HepG2 (cell line): ENCODE results near the gene ANKRD13D. TPM values are rescaled to one million over a fixed set of nuclear protein-coding genes. Genes with fewer than 3 reads are reported as not detected.

Experiments
- ATF1 ChIP-seq: IDR thresholded peaks from 2 replicates; pipeline ENCODE4 v1.6.1; 2016; ENCODE audit warnings: mild to moderate bottlenecking, control low read depth
- BCLAF1 ChIP-seq: fragments of 450-650 bp; IDR thresholded peaks from 2 replicates; pipeline ENCODE4 v1.6.1; 2017; ENCODE audit warnings: mild to moderate bottlenecking
- E2F1 ChIP-seq: sonication (generic); formaldehyde crosslinking; IDR thresholded peaks from 2 replicates; pipeline ENCODE4 v1.5.0; 2020; ENCODE audit warnings: missing genetic modification reagents
- FOXM1 ChIP-seq: sonication (generic); formaldehyde crosslinking; IDR thresholded peaks from 2 replicates; pipeline ENCODE4 v1.5.0; 2020; ENCODE audit warnings: missing genetic modification reagents
- GATAD2A ChIP-seq: IDR thresholded peaks from 2 replicates; pipeline ENCODE4 v1.6.1; 2016
- HMGXB4 ChIP-seq, 2 experiments: sonication (generic) in 1 of 2; formaldehyde crosslinking in 1 of 2; IDR thresholded peaks; 2 replicates each; pipeline versions ENCODE4 v1.4.0 to v1.6.1; 2018 to 2020; ENCODE audit warnings: missing genetic modification reagents in 2 of 2, borderline replicate concordance in 1 of 2, low read depth in 1 of 2, mild to moderate bottlenecking in 1 of 2, missing biosample characterization in 1 of 2
- MTA3 ChIP-seq: sonication (generic); formaldehyde crosslinking; IDR thresholded peaks from 2 replicates; pipeline ENCODE4 v1.4.0; 2020; ENCODE audit warnings: missing genetic modification reagents
- NCOA1 ChIP-seq: sonication (generic); formaldehyde crosslinking; IDR thresholded peaks from 2 replicates; pipeline ENCODE4 v1.9.0; 2021; ENCODE audit warnings: missing genetic modification reagents
- RCOR2 ChIP-seq: IDR thresholded peaks from 2 replicates; pipeline ENCODE4 v1.6.1; 2016; ENCODE audit warnings: missing biosample characterization, missing genetic modification reagents
- RXRA ChIP-seq: sonication (generic); formaldehyde crosslinking; IDR thresholded peaks from 2 replicates; pipeline ENCODE4 v1.5.1; 2020; ENCODE audit warnings: missing genetic modification reagents
- SNAI1 ChIP-seq: sonication (generic); formaldehyde crosslinking; IDR thresholded peaks from 2 replicates; pipeline ENCODE4 v1.5.0; 2020; ENCODE audit warnings: mild to moderate bottlenecking, missing genetic modification reagents, borderline replicate concordance
- ZNF230 ChIP-seq: sonication (generic); formaldehyde crosslinking; IDR thresholded peaks from 2 replicates; pipeline ENCODE4 v1.4.0; 2020; ENCODE audit warnings: mild to moderate bottlenecking, missing genetic modification reagents
- ZNF274 ChIP-seq: sonication (generic); formaldehyde crosslinking; IDR thresholded peaks from 2 replicates; pipeline ENCODE4 v1.5.1; 2020; ENCODE audit warnings: mild to moderate bottlenecking, missing genetic modification reagents
- ZNF432 ChIP-seq: sonication (generic); formaldehyde crosslinking; IDR thresholded peaks from 2 replicates; pipeline ENCODE4 v1.5.0; 2020; ENCODE audit warnings: missing genetic modification reagents, mild to moderate bottlenecking, borderline replicate concordance
- ZNF841 ChIP-seq: sonication (generic); formaldehyde crosslinking; IDR thresholded peaks from 2 replicates; pipeline ENCODE4 v1.8.1; 2023; ENCODE audit warnings: missing genetic modification reagents, borderline replicate concordance
- polyA plus RNA-seq, 8 experiments: library from polyadenylated mRNA; depleted of rRNA in 3 of 8; stranded (reverse) in 7 of 8; unstranded in 1 of 8; fragments of >200 nt; fragmentation: Illumina TruSeq in 4 of 8; extraction: Trizol in 4 of 8; gene quantifications; 2 replicates each; pipeline versions ENCODE4 v1.2.1 to v1.2.3, GENCODE V29; 2011 to 2016; ENCODE audit warnings: low read depth in 4 of 8, missing spikeins in 1 of 8, mixed read lengths in 1 of 8; ENCODE audit not compliant: insufficient read depth in 1 of 8
- total RNA-seq, 5 experiments: library from RNA; depleted of rRNA; stranded (reverse); fragments of >200 nt; fragmentation: Illumina TruSeq; extraction: Trizol; gene quantifications; 2 replicates each; pipeline ENCODE4 v1.2.3, GENCODE V29; 2016; ENCODE audit warnings: low read depth in 1 of 5
- TF ChIP-seq, protein P1 (sequence below): sonication (generic); formaldehyde crosslinking; IDR thresholded peaks from 2 replicates; pipeline ENCODE4; 2020; ENCODE audit warnings: missing genetic modification reagents, mild to moderate bottlenecking, borderline replicate concordance
- TF ChIP-seq, protein P2 (sequence below): conservative IDR thresholded peaks from 2 replicates; pipeline ENCODE4 v1.6.1; 2018; ENCODE audit warnings: missing genetic modification reagents

ANKRD13D gene
- total and polyA plus RNA-seq, 2 of the 13 experiments (the other 11 are each of a cell fraction or from before 2014, with no cell fraction given), result 18.6 to 27.3 TPM

DNA sequence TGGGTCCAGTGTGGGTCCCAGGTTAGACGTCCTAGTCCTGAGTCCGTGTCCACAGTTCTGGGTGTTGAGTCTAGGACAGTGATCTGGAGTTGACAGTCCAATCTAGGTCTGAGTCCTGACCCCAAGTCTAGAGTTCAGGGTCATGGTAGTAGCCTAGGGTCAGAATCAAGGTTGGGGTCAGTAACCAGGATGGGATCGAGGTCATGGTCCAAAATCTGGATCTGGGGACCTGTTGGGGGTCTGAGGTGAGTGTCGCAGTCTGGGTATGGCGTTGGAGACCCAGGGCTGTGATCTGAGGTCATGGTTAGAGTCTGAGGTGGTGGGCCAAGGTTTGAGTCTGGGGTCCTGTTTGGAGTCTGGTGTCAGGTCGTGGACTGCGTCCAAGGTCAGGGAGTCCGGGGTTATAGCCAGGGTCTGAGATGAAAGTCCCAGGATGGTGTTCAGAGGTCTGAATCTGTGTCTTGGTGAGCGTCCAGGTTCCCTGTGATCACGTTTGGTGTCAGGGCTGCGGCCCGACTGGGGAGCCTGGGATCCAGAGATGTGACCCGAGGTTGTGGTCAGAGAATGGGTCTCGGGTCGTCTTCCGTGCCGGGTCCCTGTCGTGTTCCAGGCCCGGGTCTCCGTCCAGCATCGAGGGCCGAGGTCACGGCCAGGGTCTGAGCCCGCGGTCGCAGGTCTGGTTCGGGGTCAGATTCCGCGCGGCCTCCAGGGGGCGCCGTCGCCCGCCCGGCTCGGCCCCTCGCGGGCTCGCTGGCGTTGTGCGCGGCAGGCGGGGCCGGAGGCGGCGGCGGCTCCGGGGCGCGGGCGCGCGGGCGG, 23.3 kb upstream of the ANKRD13D start (continued):
- TF ChIP-seq, protein P1, sequence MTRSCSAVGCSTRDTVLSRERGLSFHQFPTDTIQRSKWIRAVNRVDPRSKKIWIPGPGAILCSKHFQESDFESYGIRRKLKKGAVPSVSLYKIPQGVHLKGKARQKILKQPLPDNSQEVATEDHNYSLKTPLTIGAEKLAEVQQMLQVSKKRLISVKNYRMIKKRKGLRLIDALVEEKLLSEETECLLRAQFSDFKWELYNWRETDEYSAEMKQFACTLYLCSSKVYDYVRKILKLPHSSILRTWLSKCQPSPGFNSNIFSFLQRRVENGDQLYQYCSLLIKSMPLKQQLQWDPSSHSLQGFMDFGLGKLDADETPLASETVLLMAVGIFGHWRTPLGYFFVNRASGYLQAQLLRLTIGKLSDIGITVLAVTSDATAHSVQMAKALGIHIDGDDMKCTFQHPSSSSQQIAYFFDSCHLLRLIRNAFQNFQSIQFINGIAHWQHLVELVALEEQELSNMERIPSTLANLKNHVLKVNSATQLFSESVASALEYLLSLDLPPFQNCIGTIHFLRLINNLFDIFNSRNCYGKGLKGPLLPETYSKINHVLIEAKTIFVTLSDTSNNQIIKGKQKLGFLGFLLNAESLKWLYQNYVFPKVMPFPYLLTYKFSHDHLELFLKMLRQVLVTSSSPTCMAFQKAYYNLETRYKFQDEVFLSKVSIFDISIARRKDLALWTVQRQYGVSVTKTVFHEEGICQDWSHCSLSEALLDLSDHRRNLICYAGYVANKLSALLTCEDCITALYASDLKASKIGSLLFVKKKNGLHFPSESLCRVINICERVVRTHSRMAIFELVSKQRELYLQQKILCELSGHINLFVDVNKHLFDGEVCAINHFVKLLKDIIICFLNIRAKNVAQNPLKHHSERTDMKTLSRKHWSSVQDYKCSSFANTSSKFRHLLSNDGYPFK (CRISPR knock-in tag), result 0 out of 2 replicates have a peak, but pooled peaks have one; percentile 27
- TF ChIP-seq MTA3 (CRISPR knock-in tag) (no peak), ATF1 (CRISPR knock-in tag) (no peak), NCOA1 (no peak), ZNF230 (CRISPR knock-in tag) (no peak), BCLAF1 (no peak), ZNF432 (CRISPR knock-in tag) (no peak), SNAI1 (CRISPR knock-in tag) (no peak), FOXM1 (no peak), E2F1 (CRISPR knock-in tag) (no peak), RCOR2 (CRISPR knock-in tag) (no peak), RXRA (CRISPR knock-in tag) (no peak; the same call in none of the 2 replicates), ZNF841 (CRISPR knock-in tag) (no peak), ZNF274 (CRISPR knock-in tag) (no peak), GATAD2A (0 out of 2 replicates have a peak, but pooled peaks have one; percentile 25), HMGXB4 (CRISPR knock-in tag; IDR thresholded peaks at IDR 0.05; ENCODE audit: borderline replicate concordance in 1 of 2, low read depth in 1 of 2) (peak; percentile 66 to 80; a peak in 2 of 4 replicates)
- TF ChIP-seq, protein P2, sequence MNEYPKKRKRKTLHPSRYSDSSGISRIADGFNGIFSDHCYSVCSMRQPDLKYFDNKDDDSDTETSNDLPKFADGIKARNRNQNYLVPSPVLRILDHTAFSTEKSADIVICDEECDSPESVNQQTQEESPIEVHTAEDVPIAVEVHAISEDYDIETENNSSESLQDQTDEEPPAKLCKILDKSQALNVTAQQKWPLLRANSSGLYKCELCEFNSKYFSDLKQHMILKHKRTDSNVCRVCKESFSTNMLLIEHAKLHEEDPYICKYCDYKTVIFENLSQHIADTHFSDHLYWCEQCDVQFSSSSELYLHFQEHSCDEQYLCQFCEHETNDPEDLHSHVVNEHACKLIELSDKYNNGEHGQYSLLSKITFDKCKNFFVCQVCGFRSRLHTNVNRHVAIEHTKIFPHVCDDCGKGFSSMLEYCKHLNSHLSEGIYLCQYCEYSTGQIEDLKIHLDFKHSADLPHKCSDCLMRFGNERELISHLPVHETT, result peak; percentile 72; the same call in 1 of the 2 replicates
